ENCODE results near the gene GATA3. TPM values are rescaled to one million over a fixed set of nuclear protein-coding genes. Genes with fewer than 3 reads are reported as not detected.

The GATA3 gene
- total RNA-seq, 3 donors from 2014 or later = 0.47 to 0.87 (median 0.55) TPM

DNA sequence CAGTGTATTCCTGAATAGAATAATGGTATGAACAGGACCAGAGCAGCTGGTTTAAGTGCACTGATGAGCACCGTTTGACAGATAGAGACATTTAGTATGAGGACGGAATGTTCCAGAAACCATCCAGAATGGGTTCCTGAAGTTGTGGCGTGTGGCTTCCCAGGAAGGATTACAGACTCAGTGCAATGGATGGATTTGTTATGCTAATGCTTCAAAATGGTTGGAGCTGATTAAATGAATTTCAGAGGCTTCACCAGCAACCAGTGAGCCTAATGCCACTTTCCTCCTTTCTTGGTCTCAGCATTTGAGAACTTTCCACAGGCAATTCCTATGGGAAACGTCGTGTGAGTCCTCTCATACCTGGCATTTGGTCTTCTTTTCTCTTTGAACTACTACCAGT is 9.9 kb downstream of the GATA3 start:
- intact Hi-C loops (cut with DNase I, micrococcal nuclease) = no loop called here
- TF ChIP-seq, protein P1, sequence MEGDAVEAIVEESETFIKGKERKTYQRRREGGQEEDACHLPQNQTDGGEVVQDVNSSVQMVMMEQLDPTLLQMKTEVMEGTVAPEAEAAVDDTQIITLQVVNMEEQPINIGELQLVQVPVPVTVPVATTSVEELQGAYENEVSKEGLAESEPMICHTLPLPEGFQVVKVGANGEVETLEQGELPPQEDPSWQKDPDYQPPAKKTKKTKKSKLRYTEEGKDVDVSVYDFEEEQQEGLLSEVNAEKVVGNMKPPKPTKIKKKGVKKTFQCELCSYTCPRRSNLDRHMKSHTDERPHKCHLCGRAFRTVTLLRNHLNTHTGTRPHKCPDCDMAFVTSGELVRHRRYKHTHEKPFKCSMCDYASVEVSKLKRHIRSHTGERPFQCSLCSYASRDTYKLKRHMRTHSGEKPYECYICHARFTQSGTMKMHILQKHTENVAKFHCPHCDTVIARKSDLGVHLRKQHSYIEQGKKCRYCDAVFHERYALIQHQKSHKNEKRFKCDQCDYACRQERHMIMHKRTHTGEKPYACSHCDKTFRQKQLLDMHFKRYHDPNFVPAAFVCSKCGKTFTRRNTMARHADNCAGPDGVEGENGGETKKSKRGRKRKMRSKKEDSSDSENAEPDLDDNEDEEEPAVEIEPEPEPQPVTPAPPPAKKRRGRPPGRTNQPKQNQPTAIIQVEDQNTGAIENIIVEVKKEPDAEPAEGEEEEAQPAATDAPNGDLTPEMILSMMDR (IDR thresholded peaks at IDR 0.05) = no peak
- ATAC-seq = no peak

DNA sequence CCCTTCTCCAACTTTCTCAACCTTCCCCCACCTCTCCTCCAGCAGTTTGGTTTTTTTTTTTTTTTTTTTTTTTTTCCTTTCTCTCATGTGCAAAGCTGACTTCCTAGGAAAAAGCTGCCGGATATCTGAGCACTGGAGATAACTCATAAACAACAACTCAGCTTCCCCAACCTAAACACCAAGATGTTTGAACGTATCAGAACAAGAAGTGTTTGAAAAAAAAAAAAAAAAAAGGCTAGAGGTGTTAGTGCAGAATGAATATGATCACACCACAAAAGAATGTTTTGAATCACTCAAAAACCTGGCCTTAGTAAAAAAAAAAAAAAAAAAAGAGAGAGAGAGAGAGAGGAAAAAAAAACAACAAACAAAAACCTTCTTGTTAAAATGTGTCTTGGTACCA is 11.2 kb downstream of the GATA3 start:
- H3K4me1 ChIP-seq (ENCODE audit: low read depth) = no peaks in the 10 kb centered on the region
- DNase-seq = no peak
- no peaks in the 10 kb centered on the region for H3K9me3 ChIP-seq
- no peak overlapping the region for H3K4me3 ChIP-seq
- TF ChIP-seq, protein P1 (IDR thresholded peaks at IDR 0.05) = no peak
- intact Hi-C loops (cut with DNase I, micrococcal nuclease) = no loop called here
- H3K36me3 ChIP-seq (ENCODE audit: low read depth) = no peaks in the 10 kb centered on the region
- no peak for ATAC-seq

More for the DNA sequence above, 9.9 kb downstream of the GATA3 start:
- Histone ChIP-seq H3K36me3 (ENCODE audit: low read depth) (no peaks in the 10 kb centered on the region), H3K4me3 (no peak overlapping the region), H3K9me3 (no peaks in the 10 kb centered on the region), H3K4me1 (ENCODE audit: low read depth) (no peaks in the 10 kb centered on the region)
- no peak for DNase-seq

DNA sequence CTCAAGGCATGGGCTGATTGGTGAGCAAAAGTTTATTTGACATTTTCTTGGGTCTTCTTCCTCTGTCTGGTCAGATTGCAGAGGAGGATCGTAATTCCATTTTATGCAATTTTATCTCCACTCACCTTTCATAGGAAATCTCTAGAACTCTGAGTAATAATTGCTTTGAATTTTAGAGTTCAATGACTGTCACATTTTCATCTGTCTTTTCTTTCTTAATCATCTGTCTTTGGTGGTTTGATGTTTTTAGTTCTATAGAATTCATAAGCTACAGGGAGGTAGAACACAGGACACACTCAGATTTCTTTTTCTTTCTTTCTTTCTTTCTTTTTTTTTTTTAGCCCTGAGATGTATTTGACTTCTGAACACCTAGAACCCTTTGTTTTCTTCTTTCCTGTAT is 11.6 kb downstream of the GATA3 start:
- ATAC-seq = no peak
- Histone ChIP-seq H3K4me3 (no peak overlapping the region), H3K36me3 (ENCODE audit: low read depth) (no peaks in the 10 kb centered on the region), H3K4me1 (ENCODE audit: low read depth) (no peaks in the 10 kb centered on the region), H3K9me3 (no peaks in the 10 kb centered on the region)
- DNase-seq = no peak
- intact Hi-C loops (cut with DNase I, micrococcal nuclease) = no loop called here
- TF ChIP-seq, protein P1 (IDR thresholded peaks at IDR 0.05) = no peak

DNA sequence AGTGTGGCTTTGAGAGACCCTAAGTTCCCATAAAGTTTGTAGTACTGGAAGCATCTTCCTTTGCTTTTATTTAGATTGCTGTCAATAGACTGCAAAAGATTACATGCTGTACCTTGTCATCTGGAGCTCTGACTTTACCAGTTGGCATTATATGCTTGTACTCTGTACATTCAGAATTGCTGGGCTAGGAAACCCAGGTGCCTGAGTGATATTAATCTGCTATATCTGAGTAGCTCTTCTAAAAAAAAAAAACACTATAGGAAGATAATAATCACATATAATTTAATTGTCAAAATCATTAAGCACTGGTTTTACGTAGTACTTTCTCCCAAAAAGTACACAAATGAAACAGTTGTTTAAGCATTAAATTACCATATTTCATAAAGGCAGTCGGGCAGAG is 12.3 kb downstream of the GATA3 start:
- H3K4me1 ChIP-seq (ENCODE audit: low read depth) = no peaks in the 10 kb centered on the region
- DNase-seq = no peak
- H3K36me3 ChIP-seq (ENCODE audit: low read depth) = no peaks in the 10 kb centered on the region
- no peaks in the 10 kb centered on the region for H3K9me3 ChIP-seq
- no peak overlapping the region for H3K4me3 ChIP-seq
- TF ChIP-seq, protein P1 (IDR thresholded peaks at IDR 0.05) = no peak
- intact Hi-C loops (cut with DNase I, micrococcal nuclease) = no loop called here
- no peak for ATAC-seq

DNA sequence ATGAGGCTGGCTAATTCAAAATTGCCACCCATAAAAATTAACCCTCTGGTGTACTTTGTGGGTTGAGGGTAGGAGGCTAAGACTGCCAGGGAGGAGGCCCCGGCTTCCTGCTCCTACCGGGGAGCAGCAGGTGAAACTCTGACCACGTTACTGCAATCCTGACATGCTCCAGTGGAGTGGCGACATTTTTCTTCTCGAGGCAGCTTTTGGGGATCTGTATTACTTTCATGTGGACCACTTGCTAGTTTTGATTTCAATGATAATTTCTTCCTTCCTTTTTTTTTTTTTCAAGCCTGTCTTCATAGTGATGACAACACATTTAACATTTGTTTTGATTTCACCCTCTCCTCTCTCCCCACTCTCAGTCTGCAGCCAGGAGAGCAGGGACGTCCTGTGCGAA is 14.6 kb downstream of the GATA3 start:
- TF ChIP-seq, protein P1 (IDR thresholded peaks at IDR 0.05) = no peak
- H3K9me3 ChIP-seq = no peaks in the 10 kb centered on the region
- no peak overlapping the region for H3K4me3 ChIP-seq
- H3K36me3 ChIP-seq (ENCODE audit: low read depth) = no peaks in the 10 kb centered on the region
- intact Hi-C loops (cut with DNase I, micrococcal nuclease) = no loop called here
- ATAC-seq (no peak), DNase-seq (no peak)
- H3K4me1 ChIP-seq (ENCODE audit: low read depth) = no peaks in the 10 kb centered on the region

DNA sequence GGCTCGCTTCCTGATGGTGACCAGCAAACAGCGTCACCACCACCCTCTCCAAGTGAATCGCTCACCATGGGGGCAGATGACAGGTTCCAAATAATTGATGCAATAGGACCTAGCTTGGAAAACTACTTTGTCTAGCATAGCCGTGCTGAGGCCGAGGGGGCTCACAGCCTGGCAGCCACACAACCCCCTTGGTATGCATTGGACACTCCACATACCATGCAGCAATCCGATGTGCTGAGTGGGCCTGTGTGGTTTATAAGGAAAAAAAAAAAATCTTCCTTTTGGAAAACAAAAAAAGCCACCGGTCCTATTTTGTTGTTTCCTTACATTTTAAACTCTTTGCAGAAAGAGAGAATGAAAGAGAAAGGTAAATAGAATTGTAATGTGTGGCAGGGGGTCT is 15.1 kb downstream of the GATA3 start:
- TF ChIP-seq, protein P1 (IDR thresholded peaks at IDR 0.05) = no peak
- DNase-seq = no peak
- no peak for ATAC-seq
- Histone ChIP-seq H3K36me3 (ENCODE audit: low read depth) (no peaks in the 10 kb centered on the region), H3K4me1 (ENCODE audit: low read depth) (no peaks in the 10 kb centered on the region), H3K9me3 (no peaks in the 10 kb centered on the region), H3K4me3 (no peak overlapping the region)
- intact Hi-C loops (cut with DNase I, micrococcal nuclease) = no loop called here

Data from mucosa of descending colon (tissue), 3 donors.